HG03066 (cell line): Measurements from ENCODE around the gene ITGA6.
"Not testable (repeated sequence)": the region's sequence is repeated elsewhere in the genome, so short reads cannot be mapped to it uniquely, and the experiment has no call there.

Experiments used
- ATAC-seq: cut with Tn5 transposase; IDR thresholded peaks from one replicate; pipeline ENCODE4 v1.9.1; 2021; ENCODE audit warnings: low read depth; ENCODE audit not compliant: unreplicated experiment

ITGA6 gene

DNA sequence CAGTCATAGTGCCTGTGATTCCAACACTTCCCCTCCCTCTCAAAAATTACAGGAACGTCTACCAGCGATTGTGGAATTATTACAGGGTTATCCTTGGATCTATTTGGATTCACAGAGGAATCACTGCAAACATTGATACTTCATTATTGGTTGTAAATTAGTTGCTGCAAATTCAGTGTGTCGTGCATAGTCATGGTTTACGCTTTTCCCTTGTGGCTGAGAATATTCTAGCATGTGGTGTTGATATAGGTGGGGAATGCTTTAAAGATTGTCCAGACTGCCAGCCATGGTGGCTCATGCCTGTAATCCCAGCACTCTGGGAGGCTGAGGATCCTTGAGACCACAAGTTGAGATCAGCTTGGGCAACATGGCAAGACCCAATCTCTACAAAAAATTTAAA lies 79.8 kb downstream of the ITGA6 start:
- no peak for ATAC-seq

- ATAC-seq, result no peak
Observed at GRCh38 chr2:172510088-172510487, 82.7 kb downstream of the ITGA6 start.

- ATAC-seq, result no peak
Observed at GRCh38 chr2:172510548-172510947, 83.2 kb downstream of the ITGA6 start.

- no peak for ATAC-seq
Observed at GRCh38 chr2:172512810-172513523, 85.6 kb downstream of the ITGA6 start.

DNA sequence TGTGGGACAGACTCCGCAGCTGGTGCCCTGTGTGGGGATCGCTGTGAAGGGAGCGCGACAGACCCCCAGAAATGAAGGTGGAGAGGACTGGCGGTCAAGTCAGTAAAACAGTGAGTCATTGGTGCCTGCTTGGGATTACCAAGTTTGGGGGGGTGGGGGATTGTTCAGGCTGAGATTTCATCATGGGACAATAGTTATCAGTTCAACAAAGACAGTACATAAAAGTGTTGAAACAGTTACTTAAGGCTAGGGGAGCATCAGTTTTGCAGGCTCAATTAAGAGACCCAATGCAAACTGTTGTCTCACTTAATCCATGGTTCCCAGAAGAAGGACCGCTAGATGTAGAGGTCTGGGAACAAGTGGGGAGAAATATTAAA lies 86.1 kb downstream of the ITGA6 start:
- ATAC-seq, result no peak

- ATAC-seq, result no peak
Observed at GRCh38 chr2:172513935-172514586, 86.7 kb downstream of the ITGA6 start.

DNA sequence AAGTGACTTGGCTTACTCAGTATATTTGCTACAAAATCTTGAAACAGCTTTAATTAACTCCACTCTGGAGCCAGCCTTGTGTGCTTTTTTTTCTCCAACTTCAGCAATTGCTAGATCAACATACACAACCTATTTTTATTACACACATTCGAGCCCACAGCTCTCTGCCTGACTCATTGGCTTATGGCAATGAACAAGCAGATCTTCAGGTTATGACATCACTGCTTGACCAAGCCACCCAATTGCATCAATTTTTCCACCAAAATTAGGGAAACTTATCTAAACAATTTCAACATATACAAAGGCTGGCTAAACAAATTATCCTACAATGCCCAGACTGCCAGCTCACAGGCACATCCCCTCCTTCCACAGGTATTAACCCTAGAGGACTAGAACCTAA lies 88.9 kb downstream of the ITGA6 start:
- ATAC-seq, result no peak

DNA sequence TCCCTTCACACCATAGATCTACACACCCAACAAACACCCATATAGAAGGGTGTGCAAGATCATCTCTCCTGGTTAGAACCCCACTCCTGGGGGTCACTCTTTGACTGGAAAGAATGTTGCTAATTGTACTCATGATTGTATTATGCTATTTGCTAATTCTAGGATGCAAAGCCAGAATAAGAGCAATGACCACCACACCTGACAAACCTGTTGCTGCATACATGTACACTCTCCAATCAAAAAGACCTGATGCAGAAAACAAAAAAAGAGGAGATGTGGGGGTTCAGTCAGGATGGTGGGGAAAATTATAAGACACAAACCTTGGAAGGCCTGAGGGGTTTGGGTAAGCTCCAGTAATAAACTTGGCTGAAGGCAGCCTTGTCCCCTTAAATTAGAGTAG lies 91.6 kb downstream of the ITGA6 start:
- no peak for ATAC-seq

GRCh38 chr2:172525601-172526000 lies 98.2 kb downstream of the ITGA6 start:
- no peak for ATAC-seq

DNA sequence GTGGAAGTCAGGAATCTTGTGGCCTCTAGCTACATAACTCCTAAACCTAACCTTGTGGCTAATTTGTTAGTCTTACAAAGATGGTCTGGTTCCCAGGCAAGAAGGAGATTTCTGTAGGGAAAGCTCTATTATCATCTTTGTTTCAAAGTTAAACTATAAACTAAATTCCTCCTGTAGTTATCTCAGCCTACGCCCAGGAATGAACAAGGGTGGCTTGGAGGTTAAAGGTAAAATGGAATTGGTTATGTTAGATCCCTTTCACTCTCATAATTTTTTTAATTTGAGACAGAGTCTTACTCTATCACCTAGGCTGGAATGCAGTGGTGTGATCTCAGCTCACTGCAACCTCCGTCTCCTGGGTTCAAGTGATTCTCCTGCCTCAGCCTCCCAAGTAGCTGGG lies 103.9 kb downstream of the ITGA6 start:
- ATAC-seq, result no peak

GRCh38 chr2:172532461-172532860 lies 105.1 kb downstream of the ITGA6 start:
- not testable (repeated sequence) for ATAC-seq

DNA sequence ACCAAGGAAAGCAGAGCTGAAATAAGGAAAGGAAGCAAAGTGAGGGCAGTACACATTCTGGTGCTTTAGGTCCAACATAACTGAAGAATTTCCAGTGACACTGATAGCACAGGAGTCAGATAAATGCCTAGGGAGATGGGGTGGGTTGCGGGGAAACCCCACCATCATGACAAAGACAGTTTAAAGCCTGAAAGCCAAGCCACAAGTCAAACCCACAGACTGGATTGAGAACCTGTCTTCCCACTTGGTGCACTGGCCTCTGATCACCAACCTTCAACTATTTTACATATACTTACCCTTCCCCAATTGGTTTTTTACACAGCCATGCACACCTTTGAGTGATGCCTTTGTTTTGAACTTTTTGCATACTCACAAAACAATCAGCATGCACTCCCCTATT lies 106.3 kb downstream of the ITGA6 start:
- ATAC-seq, result no peak

GRCh38 chr2:172535119-172535518 lies 107.7 kb downstream of the ITGA6 start:
- ATAC-seq, result no peak

DNA sequence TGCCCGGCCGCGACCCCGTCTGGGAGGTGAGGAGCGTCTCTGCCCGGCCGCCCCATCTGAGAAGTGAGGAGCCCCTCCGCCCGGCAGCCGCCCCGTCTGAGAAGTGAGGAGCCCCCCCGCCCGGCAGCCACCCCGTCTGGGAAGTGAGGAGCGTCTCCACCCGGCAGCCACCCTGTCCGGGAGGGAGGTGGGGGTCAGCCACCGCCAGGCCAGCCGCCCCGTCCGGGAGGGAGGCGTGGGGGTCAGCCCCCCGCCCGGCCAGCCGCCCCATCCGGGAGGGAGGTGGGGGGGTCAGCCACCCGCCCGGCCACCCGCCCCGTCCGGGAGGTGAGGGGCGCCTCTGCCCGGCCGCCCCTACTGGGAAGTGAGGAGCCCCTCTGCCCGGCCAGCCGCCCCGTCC lies 110.5 kb downstream of the ITGA6 start:
- ATAC-seq, result not testable (repeated sequence)

DNA sequence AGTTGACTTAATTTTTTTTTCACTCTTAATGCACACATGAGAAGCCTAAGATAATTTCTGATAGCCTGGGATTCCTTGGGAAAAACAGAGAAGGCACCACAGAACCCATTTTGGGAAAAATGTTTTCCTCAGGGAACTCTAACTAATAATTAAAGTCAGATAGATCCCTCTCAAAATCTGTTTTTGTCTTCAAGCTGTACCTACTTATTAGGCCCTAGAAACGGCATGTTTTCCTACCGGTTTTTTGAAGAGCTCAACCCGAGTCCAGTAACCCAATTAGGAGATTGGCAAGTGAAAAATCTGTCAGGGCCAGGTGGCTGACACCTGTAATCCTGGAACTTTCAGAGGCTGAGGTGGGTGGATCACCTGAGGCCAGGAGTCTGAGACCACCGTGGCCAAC lies 112.4 kb downstream of the ITGA6 start:
- no peak for ATAC-seq

GRCh38 chr2:172540421-172540820 lies 113.0 kb downstream of the ITGA6 start:
- ATAC-seq, result no peak

DNA sequence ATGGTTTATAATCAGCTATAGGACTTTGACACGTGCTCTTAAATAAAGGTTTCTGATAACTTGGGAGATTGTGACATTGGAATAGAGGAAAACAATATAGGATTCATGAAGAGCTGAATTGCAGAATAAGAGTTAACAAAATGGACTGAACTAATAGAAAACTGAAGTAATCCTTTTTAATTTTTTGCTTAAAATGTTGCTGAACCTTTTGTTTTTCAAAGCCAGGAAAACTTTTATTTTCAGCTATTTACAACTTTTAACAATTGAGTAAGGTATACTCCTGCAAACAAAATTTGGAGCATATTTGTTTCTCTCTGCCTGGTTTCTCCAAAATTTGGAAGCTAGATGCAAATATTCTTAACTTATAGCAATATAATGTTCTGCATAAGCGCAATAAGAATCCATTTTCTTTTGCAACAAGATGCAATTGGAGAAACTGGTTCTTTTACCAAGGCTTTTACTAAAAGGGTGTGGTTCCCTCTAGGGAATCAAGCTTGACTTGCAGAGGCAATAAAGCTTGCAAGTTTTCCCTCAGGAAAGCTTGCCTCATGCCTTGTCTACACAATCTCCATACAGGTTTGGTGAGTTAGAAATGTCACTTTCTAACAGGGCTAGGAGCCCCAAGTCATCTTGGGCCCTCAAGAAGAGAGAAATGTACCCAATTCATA lies 118.2 kb downstream of the ITGA6 start:
- ATAC-seq, result no peak

- ATAC-seq, result no peak
Observed at GRCh38 chr2:172549131-172549530, 121.7 kb downstream of the ITGA6 start.

- ATAC-seq, result not testable (repeated sequence)
Observed at GRCh38 chr2:172549802-172550201, 122.4 kb downstream of the ITGA6 start.

- no peak for ATAC-seq
Observed at GRCh38 chr2:172550419-172550818, 123.0 kb downstream of the ITGA6 start.

DNA sequence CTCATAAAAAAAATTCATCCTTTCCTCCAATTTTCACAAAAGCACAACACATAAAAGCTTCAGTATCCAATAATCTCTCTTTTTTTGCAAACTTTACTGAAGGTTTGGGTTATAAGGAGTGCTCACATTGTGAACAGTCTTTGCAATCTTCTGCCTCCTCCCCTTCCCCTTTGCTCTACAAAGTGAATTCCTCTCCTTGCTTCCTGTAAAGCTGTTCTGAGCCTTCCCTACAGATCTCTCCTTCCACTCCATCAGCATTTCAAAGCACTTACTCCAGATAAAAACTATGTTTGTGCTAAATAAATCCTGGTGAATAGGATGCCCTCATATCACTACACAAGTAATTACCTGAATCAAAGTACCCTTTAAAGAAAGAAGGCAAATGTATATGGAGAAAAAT lies 123.9 kb downstream of the ITGA6 start:
- ATAC-seq, result no peak
